GM18861 (cell line): ENCODE measurements around the gene ATG14.

ENCODE experiments used
- ATAC-seq: cut with Tn5 transposase; IDR thresholded peaks from one replicate; pipeline ENCODE4 v1.9.1; 2021; ENCODE audit not compliant: unreplicated experiment

The ATG14 gene

DNA sequence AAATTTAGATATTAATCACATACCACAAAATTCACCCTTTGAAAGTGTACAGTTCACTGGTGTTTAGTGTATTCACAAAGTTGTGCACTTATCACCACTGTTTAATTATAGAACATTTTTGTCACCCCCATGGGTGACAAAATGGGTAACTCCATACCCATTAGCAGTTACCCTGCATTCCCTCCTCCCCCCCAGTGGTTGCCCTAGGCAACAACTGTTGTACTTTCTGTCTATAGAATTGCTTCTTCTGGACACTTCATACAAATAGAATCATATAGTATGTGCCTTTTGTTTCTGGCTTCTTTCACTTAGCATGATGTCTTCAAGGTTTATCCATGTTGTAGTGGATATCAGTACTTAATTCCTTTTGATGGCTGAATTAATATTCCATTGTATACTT, 87.7 kb downstream of the ATG14 start:
- ATAC-seq, result no peak

DNA sequence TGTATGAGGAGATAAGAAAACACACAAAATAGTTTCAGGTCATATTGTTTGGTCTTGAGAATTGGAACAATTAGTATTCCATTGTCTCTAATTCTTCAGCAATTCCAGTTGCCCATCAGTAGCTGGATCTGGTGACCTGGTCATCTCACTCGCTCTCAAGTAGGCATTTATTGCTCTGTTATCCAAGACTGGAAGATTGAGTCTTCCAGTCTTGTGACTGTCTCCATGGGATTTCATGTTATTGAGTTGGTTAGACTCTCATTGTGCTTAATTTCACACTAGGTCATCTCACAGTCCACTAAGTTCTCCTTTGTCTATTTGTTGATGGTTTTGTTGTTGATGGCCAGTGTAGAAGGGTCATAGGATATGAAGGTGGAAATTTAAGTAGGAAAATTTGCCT, 92.9 kb downstream of the ATG14 start:
- no peak for ATAC-seq

DNA sequence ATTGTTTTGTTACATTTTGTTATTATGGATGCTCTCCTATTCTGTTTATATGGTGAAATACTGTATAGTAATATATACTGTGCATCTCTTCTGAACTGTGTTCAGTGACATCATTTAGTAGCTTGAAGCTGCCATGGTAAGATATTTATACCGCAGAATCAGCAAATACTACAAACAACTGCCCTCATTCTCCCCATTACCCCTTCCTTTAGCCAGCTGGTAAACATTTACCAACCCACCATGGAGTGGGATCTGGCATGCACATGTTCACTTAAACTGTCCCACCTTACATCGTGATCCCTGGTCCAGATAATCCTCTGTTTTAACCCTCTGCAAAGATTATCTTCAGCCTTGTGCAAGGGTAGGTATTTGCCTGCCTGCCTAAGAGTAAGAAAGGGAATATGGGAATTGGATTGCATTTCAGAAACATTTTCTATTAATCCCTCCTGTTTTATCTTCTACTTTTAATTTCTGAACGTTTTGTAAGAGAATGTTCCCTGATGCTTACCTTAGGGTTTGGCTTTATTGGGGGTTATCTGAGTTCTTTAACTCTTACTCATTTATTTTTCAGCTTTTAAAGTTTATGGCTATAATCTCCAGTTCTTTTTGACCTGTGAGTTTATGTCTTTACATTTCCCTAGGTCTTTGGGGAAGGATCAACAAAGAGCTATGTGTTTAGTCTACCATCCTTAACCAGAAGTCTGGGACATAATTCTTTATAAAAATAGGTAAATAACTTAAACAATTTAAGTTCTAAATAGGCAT, 93.9 kb downstream of the ATG14 start:
- no peak for ATAC-seq

DNA sequence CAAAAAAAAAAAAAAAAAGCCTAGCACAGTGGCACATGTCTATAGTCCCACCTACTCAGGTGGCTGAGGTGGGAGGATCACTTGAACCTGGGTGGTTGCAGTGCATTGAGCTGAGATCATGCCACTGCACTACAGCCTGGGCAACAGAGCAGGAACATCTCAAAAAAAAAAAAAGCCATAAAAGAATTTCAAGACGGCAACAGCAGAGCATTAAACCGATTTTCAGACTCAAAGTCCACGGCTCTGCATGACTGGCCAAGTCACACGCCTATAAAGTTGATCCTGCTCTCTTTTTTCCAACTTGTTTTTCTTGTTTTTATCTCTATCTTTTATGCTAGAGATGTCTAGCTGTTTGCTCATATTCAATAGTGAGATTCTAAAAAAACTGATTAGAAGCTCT, 95.1 kb downstream of the ATG14 start:
- no peak for ATAC-seq
